NCI-H2081 treated with DMSO at 0.1 percent for 48 hours (cell line): ENCODE results near the gene CTNND2.
A peak's percentile ranks its signal among the peaks of the same experiment; 100 is the strongest.

Experiments used
- DNase-seq: peaks from one replicate; lab custom pipeline; 2025; lab: John Stamatoyannopoulos, UW

The CTNND2 gene

GRCh38 chr5:11594021-11594420, 310.2 kb downstream of the CTNND2 start:
- DNase-seq: no peak

GRCh38 chr5:11590475-11590874, 313.8 kb downstream of the CTNND2 start:
- no peak for DNase-seq

- DNase-seq: no peak
Observed at GRCh38 chr5:11588803-11589202, 315.4 kb downstream of the CTNND2 start.

- no peak for DNase-seq
Observed at GRCh38 chr5:11584017-11584416, 320.2 kb downstream of the CTNND2 start.

- DNase-seq: no peak
Observed at GRCh38 chr5:11579351-11579750, 324.9 kb downstream of the CTNND2 start.

GRCh38 chr5:11574787-11575186, 329.5 kb downstream of the CTNND2 start:
- DNase-seq: no peak

- no peak for DNase-seq
Observed at GRCh38 chr5:11573140-11573992, 330.9 kb downstream of the CTNND2 start.

- DNase-seq: no peak
Observed at GRCh38 chr5:11564706-11565105, 339.5 kb downstream of the CTNND2 start.

- no peak for DNase-seq
Observed at GRCh38 chr5:11563822-11564221, 340.4 kb downstream of the CTNND2 start.

- DNase-seq: no peak
Observed at GRCh38 chr5:11560915-11561697, 343.1 kb downstream of the CTNND2 start.

GRCh38 chr5:11557063-11557462, 347.2 kb downstream of the CTNND2 start:
- no peak for DNase-seq

GRCh38 chr5:11555171-11555570, 349.1 kb downstream of the CTNND2 start:
- DNase-seq: no peak

- DNase-seq: no peak
Observed at GRCh38 chr5:11547730-11548129, 356.5 kb downstream of the CTNND2 start.

GRCh38 chr5:11547140-11547539, 357.1 kb downstream of the CTNND2 start:
- DNase-seq: no peak

GRCh38 chr5:11540112-11540511, 364.1 kb downstream of the CTNND2 start:
- no peak for DNase-seq

GRCh38 chr5:11531811-11532555, 372.3 kb downstream of the CTNND2 start:
- no peak for DNase-seq

- no peak for DNase-seq
Observed at GRCh38 chr5:11528720-11529119, 375.5 kb downstream of the CTNND2 start.

- peak; percentile 61 for DNase-seq
Observed at GRCh38 chr5:11527652-11528349, 376.4 kb downstream of the CTNND2 start.

GRCh38 chr5:11525020-11525419, 379.2 kb downstream of the CTNND2 start:
- no peak for DNase-seq

- no peak for DNase-seq
Observed at GRCh38 chr5:11524188-11524587, 380.1 kb downstream of the CTNND2 start.

- DNase-seq: no peak
Observed at GRCh38 chr5:11522796-11523195, 381.4 kb downstream of the CTNND2 start.
